Heart left ventricle (tissue), 16 donors: ENCODE measurements around the gene FNDC11. TPM values are rescaled to one million over a fixed set of nuclear protein-coding genes. Genes with fewer than 3 reads are reported as not detected.
A peak's percentile ranks its signal among the peaks of the same experiment; 100 is the strongest.

ENCODE experiments used
- ATAC-seq, 4 donors: fragments of 200-7000 bp; cut with Tn5 transposase; one replicate each; pipeline ENCODE4 v1.9.1; 2020 to 2022; ENCODE audit warnings: moderate library complexity in 4 of 4, mild to moderate bottlenecking in 3 of 4, moderate number of reproducible peaks in 1 of 4
- DNase-seq, 5 donors: peaks; one replicate each; pipeline ENCODE4 v3.0.0-alpha.2; 2020
- H3K27ac ChIP-seq, 12 donors: fragments of 200-600 bp; sonication (generic) in 4 of 12; one replicate each; pipeline versions ENCODE4 v1.5.0 to v1.8.0; 2016 to 2022; ENCODE audit warnings: mild to moderate bottlenecking in 2 of 12
- H3K27me3 ChIP-seq, 9 donors: fragments of 200-600 bp; sonication (generic) in 2 of 9; one replicate each; pipeline versions ENCODE4 v1.5.1 to v1.8.0; 2016 to 2022; ENCODE audit warnings: mild to moderate bottlenecking in 3 of 9
- H3K36me3 ChIP-seq, 9 donors: fragments of 200-600 bp; sonication (generic) in 2 of 9; one replicate each; pipeline versions ENCODE4 v1.5.0 to v1.8.0; 2018 to 2022; ENCODE audit warnings: mild to moderate bottlenecking in 2 of 9
- H3K4me1 ChIP-seq, 12 donors: fragments of 200-600 bp; sonication (generic) in 4 of 12; one replicate each; pipeline versions ENCODE4 v1.5.0 to v1.8.0; 2016 to 2022; ENCODE audit warnings: mild to moderate bottlenecking in 3 of 12
- H3K4me3 ChIP-seq, 12 donors: fragments of 200-600 bp; sonication (generic) in 4 of 12; one replicate each; pipeline versions ENCODE4 v1.5.0 to v1.8.0; 2017 to 2022; ENCODE audit warnings: mild to moderate bottlenecking in 9 of 12, moderate library complexity in 4 of 12
- H3K9me3 ChIP-seq, 12 donors: fragments of 200-600 bp; sonication (generic) in 4 of 12; one replicate each; pipeline versions ENCODE4 v1.5.0 to v1.8.0; 2016 to 2022; ENCODE audit warnings: mild to moderate bottlenecking in 1 of 12
- POLR2A ChIP-seq, 2 donors: fragments of 450-650 bp; IDR thresholded peaks; one replicate each; pipeline ENCODE4 v1.6.1; 2017; ENCODE audit warnings: antibody characterized with exemption in 2 of 2, mild to moderate bottlenecking in 2 of 2, moderate library complexity in 2 of 2
- WGBS, 4 donors: extraction: QIAGEN DNeasy Blood & Tissue Kit in 2 of 4; methylation state at CpG; one replicate each; pipeline versions ENCODE4 v1.1.5 to v1.1.7; 2013 to 2018; 5-methylcytosine and 5-hydroxymethylcytosine counted together
- intact Hi-C, 10 donors: fragments of 100-400 bp; cut with DNase I; formaldehyde crosslinking; loops; one replicate each; pipeline versions ENCODE4 v1.11.1 to v1.14.2; 2022
- polyA plus RNA-seq, 2 donors: library from polyadenylated mRNA; stranded (reverse); fragments of 200-250 nt; gene quantifications; one replicate each; pipeline ENCODE4 v1.2.3, GENCODE V29; 2013
- total RNA-seq, 9 donors: library from RNA; depleted of rRNA in 2 of 9; stranded (reverse); fragments of >200 nt in 2 of 9; fragmentation: NEBNext Ultra II Directional in 3 of 9; extraction: Animal tissue kit (Norgen Biotek cat#: 25700) in 3 of 9; gene quantifications; one replicate each; pipeline versions ENCODE4 v1.1.0 to v1.2.4, GENCODE V29; 2016 to 2023
- TF ChIP-seq, protein P1 (sequence below), 12 donors: fragments of 200-600 bp; sonication (generic) in 4 of 12; IDR thresholded peaks; one replicate each; pipeline versions ENCODE4 v1.5.0 to v1.8.0; 2018 to 2022; ENCODE audit warnings: antibody characterized with exemption in 12 of 12, mild to moderate bottlenecking in 5 of 12
- donor health status: ischemic (EF 13 %, LVEDD 7.1; RV severe dilation, severe dysfunction).
- donor health status: healthy with polysubstance abuse.
- donor health status: DM: no; HTN: yes; CAD: no.
- donor health status: DM: no; HTN: no; CAD: no.
- donor health status: ischemic (EF 25% LVEDD 6.9; RV normal size, moderate dysfunction).
- donor health status: ischemic (EF 25% LVEDD 5.7; RV mildly dilated, moderate dysfunction).
- donor health status: healthy.
- donor health status: DM: yes; HTN: yes; CAD: no.
- donor health status: ischemic (EF 35%, LVEDD 5.7; RV mildly dilated, moderate dysfunction).
- donor health status: nonischemic (EF 11% LVEDD 7.7; RV severe dilation, severe dysfunction).
- donor health status: DM: yes; HTN: yes; CAD: no.
- donor health status: PGD.
- donor health status: ischemic (EF 29% LVEDD 5.4; RV normal size, mild dysfunction).
- donor health status: nonischemic (EF 23%, LVEDD 6.1; RV moderate dilation, normal function).

The FNDC11 gene
- total and polyA plus RNA-seq, 11 donors: 0.08 to 0.23 (median 0.17) TPM; not detected in 5

DNA sequence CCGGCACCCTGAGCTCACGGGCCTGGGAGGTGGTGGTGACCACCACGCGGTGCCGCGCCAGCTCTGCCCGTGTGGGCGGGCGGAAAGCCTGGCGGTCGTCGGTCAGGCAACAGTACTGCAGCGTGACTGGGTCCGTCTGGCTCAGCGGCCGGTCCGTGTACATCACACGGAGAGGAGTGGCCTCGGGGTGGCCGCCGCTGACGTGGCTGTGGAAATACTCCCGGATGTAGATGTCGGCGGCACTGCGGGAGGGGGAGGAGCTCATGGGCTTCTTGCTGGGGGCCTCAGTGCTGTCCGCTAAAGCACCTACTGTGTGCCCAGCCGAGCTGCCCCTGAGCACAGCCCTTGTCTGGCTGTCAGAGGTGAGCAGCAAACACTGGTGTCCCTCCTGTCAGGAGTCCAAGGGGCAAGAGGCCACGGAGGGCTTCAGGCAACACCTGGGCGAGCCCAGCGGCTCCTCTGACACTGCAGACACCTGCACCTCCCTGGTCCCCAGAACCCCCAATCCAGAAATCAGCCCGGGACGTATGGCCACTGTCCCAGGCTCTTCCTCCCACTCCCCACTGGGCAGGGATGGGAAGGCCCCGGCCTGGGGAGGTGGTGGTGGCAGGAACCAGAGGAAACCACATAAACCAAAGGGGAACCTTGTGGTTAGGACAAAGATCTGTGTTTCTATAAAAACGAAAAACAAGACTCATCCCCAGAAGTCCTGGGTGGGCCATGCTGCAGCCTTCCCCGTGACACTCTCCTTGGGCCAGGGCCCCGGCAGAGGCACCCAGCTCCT lies 13.6 kb downstream of the FNDC11 start:
- DNase-seq (peak in 2 of 5 donors; percentile 58 to 62), ATAC-seq (peak in 3 of 4 donors; percentile 31 to 61 (median 37))
- Histone ChIP-seq H3K36me3 (peaks cover 0 to 73% (median 36%) of the 10 kb centered on the region in 9 donors), H3K4me1 (peaks cover 0 to 35% (median 1%) of the 10 kb centered on the region in 12 donors), H3K27me3 (peaks cover 0 to 8% (median 0%) of the 10 kb centered on the region in 9 donors), H3K4me3 (peak overlapping the region in 2 of 12 donors; percentile 3 to 39), H3K9me3 (no peaks in the 10 kb centered on the region), H3K27ac (peak overlapping the region in 1 of 12 donors; percentile 46)
- TF ChIP-seq, protein P1, sequence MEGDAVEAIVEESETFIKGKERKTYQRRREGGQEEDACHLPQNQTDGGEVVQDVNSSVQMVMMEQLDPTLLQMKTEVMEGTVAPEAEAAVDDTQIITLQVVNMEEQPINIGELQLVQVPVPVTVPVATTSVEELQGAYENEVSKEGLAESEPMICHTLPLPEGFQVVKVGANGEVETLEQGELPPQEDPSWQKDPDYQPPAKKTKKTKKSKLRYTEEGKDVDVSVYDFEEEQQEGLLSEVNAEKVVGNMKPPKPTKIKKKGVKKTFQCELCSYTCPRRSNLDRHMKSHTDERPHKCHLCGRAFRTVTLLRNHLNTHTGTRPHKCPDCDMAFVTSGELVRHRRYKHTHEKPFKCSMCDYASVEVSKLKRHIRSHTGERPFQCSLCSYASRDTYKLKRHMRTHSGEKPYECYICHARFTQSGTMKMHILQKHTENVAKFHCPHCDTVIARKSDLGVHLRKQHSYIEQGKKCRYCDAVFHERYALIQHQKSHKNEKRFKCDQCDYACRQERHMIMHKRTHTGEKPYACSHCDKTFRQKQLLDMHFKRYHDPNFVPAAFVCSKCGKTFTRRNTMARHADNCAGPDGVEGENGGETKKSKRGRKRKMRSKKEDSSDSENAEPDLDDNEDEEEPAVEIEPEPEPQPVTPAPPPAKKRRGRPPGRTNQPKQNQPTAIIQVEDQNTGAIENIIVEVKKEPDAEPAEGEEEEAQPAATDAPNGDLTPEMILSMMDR (IDR thresholded peaks at IDR 0.05): no peak
- no peak for TF ChIP-seq POLR2A (IDR thresholded peaks at IDR 0.05)
- 84 to 91% (median 87%) methylated on average over 23 to 37 of the region's 37 CpGs for WGBS, 4 donors
- intact Hi-C loops: no loop called here

DNA sequence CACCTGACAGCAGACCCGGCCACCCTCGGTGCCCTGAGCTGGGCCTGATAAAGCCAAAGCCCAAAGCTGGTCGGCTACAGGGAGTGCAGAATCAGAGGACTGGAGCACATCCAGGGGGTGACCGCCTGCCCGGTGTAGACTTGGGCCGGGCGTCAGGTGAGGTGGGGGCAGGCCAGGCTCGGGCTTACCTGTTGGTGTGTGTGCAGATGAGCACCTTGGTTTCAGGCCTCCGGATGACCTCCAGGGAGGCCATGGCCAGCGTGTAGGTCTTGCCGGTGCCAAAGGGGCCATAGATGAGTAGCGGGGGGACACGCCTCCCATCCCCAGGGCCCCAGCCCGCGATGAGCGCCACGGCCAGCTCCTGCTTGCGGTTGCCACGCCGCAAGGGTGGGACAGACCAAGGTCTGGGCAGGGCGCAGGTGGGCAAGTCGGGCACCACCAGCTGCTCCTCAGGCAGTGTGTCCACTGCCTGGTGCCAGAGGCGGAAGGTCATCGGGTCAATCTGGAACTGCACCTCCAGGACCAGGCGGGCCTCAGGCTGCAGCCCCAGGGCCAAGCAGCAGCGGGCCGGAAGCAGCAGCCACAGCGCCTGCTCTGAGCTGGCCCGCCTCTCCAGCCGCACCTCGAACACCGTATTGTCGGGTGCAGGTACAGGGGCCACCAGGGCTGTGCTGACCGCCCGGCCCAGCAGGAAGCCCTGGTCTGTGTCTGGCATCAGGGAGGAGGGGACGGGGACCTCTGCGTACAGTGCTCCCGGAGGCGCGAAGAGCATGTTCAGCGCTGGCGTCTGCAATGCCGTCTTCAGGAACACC lies 14.4 kb downstream of the FNDC11 start:
- H3K27ac ChIP-seq: peak overlapping the region in 1 of 12 donors; percentile 15
- TF ChIP-seq, protein P1 (IDR thresholded peaks at IDR 0.05): no peak
- no peak for TF ChIP-seq POLR2A (IDR thresholded peaks at IDR 0.05)
- ATAC-seq: peak in 1 of 4 donors; percentile 7
- peak overlapping the region in 2 of 12 donors; percentile 3 to 39 for H3K4me3 ChIP-seq
- no peaks in the 10 kb centered on the region for H3K9me3 ChIP-seq
- 84 to 91% (median 88%) methylated on average over 25 to 43 of the region's 43 CpGs for WGBS, 4 donors
- DNase-seq: no peak
- H3K36me3 ChIP-seq: peaks cover 0 to 68% (median 28%) of the 10 kb centered on the region in 9 donors
- peaks cover 0 to 43% (median 8%) of the 10 kb centered on the region in 12 donors for H3K4me1 ChIP-seq
- intact Hi-C loops: no loop called here
- H3K27me3 ChIP-seq: peaks cover 0 to 10% (median 0%) of the 10 kb centered on the region in 9 donors

DNA sequence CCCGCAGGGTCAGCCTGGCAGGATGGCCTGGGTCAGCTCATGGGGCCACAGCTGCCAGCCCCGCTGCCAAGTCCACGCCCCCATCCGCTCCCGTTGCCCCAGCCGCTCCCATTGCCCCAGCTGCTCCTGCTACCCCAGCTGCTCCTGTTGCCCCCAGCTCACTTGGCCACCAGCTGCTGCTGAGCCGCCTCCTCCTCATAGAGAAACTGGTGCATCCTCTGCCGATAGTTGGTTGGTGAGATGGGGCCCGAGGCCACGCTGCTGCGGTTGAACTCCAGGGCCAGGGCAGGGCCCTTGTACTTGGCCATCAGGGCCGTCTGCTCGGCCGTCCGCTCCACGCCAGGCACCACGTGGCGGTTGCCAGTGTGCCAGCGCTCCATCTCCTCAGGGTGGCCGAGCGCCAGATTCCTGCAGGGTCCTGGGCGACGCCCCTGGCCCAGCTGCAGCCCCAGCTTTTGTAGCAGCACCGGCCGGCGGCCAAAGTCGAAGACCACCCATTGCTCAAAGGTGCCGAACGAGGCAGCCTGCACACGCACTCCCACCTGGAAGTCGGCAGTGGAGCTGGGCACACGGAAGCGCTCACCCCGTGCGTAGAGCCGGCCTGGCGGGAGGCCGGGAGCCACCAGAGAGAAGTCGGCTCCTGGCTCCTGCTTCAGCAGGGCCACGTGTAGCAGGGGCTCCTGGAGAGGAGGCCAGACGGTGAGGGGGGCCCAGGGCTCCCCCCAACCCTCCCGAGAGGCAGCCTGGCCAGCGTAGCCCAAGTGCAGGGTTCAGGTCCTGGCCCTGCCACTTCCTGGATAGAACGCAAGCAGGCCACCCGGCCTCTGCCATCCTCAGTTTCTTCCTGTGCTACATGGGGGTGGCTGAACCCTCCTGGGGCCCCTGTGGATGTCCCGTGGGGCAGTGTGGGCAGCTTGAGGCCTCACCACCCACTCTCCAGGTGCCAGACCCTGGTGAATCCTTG lies 15.3 kb downstream of the FNDC11 start:
- 91 to 94% (median 92%) methylated on average over 23 to 46 of the region's 46 CpGs for WGBS, 4 donors
- intact Hi-C loops: no loop called here
- Histone ChIP-seq H3K4me1 (peaks cover 0 to 47% (median 11%) of the 10 kb centered on the region in 12 donors), H3K9me3 (no peaks in the 10 kb centered on the region), H3K27ac (no peak overlapping the region), H3K36me3 (peaks cover 0 to 59% (median 19%) of the 10 kb centered on the region in 9 donors), H3K27me3 (peaks cover 0 to 10% (median 0%) of the 10 kb centered on the region in 9 donors), H3K4me3 (peak overlapping the region in 1 of 12 donors; percentile 39)
- TF ChIP-seq POLR2A (IDR thresholded peaks at IDR 0.05): no peak
- TF ChIP-seq, protein P1 (IDR thresholded peaks at IDR 0.05): no peak
- DNase-seq (no peak), ATAC-seq (no peak)
